Measurements from ENCODE around the gene SNTB2. TPM values are rescaled to one million over a fixed set of nuclear protein-coding genes. Genes with fewer than 3 reads are reported as not detected.

SNTB2 gene
- total and polyA plus RNA-seq, 2 of the 13 experiments (the other 11 are each of a cell fraction or from before 2014, with no cell fraction given), result 11.5 to 19.2 TPM

DNA sequence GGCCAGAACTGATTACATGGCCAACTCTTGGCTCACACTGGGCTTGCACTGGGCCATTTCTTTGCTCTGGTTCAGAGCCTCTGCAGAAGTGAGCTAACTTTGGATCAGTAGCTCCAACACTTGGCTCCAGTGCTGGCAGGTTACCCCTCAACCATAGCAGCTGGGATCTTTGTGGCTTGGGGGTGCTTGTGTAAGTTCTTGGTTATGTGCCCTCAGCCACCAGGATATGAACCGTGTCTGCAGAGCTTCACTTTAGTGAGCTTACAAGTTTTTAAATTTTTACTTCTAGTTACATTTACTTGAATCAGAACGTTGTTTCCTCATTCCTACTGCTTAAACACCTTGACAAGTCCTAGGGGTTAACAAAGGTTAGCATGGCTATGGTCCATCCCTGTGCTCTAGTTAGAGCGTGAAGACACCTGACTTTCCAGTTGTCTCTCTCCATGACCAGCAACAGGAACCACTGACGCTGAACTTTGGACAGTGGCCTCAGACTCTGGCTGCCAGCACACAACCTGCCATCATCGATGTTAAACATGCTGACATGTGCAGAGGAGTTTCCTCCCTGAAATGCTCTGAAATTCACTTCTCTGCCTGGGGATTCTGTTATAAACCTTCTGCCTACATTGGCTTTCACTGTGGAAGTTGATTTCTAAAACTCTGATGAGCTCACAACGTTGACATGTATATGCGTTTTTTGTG lies 139.4 kb downstream of the SNTB2 start (continued):
- no peak; the same call in 1 of the 2 replicates for TF ChIP-seq SMC3 (IDR thresholded peaks at IDR 0.05; ENCODE audit: low read length)
- no peak for TF ChIP-seq ZNF382 (CRISPR knock-in tag; IDR thresholded peaks at IDR 0.05; ENCODE audit: borderline replicate concordance)
- TF ChIP-seq SOX6 (IDR thresholded peaks at IDR 0.05), result no peak
- peak; percentile 65; the same call in 1 of the 2 replicates for TF ChIP-seq SOX6 (CRISPR knock-in tag; IDR thresholded peaks at IDR 0.05)
- TF ChIP-seq, protein P1, sequence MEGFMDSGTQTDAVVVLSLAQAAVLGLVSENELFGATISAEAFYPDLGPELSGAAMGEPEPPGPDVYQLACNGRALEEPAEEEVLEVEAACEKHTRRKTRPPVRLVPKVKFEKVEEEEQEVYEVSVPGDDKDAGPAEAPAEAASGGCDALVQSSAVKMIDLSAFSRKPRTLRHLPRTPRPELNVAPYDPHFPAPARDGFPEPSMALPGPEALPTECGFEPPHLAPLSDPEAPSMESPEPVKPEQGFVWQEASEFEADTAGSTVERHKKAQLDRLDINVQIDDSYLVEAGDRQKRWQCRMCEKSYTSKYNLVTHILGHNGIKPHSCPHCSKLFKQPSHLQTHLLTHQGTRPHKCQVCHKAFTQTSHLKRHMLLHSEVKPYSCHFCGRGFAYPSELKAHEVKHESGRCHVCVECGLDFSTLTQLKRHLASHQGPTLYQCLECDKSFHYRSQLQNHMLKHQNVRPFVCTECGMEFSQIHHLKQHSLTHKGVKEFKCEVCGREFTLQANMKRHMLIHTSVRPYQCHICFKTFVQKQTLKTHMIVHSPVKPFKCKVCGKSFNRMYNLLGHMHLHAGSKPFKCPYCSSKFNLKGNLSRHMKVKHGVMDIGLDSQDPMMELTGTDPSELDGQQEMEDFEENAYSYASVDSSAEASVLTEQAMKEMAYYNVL (CRISPR knock-in tag; IDR thresholded peaks at IDR 0.05; ENCODE audit: borderline replicate concordance), result peak; percentile 59; the same call in 1 of the 2 replicates
- no peak; the same call in 1 of the 2 replicates for TF ChIP-seq ELF1 (CRISPR knock-in tag; IDR thresholded peaks at IDR 0.05)
- TF ChIP-seq U2AF1 (optimal IDR thresholded peaks at IDR 0.05; ENCODE audit: low read depth, low read length), result no peak
- 0 out of 2 replicates have a peak, but pooled peaks have one; percentile 37 for TF ChIP-seq SP4 (CRISPR knock-in tag; IDR thresholded peaks at IDR 0.05)
- TF ChIP-seq, protein P2, sequence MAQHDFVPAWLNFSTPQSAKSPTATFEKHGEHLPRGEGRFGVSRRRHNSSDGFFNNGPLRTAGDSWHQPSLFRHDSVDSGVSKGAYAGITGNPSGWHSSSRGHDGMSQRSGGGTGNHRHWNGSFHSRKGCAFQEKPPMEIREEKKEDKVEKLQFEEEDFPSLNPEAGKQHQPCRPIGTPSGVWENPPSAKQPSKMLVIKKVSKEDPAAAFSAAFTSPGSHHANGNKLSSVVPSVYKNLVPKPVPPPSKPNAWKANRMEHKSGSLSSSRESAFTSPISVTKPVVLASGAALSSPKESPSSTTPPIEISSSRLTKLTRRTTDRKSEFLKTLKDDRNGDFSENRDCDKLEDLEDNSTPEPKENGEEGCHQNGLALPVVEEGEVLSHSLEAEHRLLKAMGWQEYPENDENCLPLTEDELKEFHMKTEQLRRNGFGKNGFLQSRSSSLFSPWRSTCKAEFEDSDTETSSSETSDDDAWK (CRISPR knock-in tag; IDR thresholded peaks at IDR 0.05), result no peak
- no peak for TF ChIP-seq ZNF44 (CRISPR knock-in tag; IDR thresholded peaks at IDR 0.05)
- TF ChIP-seq ZNF790 (CRISPR knock-in tag; IDR thresholded peaks at IDR 0.05; ENCODE audit: borderline replicate concordance), result 0 out of 2 replicates have a peak, but pooled peaks have one; percentile 35
- TF ChIP-seq ELF4 (CRISPR knock-in tag; IDR thresholded peaks at IDR 0.05; ENCODE audit: borderline replicate concordance), result no peak
- TF ChIP-seq FOXJ3 (CRISPR knock-in tag; IDR thresholded peaks at IDR 0.05; ENCODE audit: borderline replicate concordance), result 0 out of 2 replicates have a peak, but pooled peaks have one; percentile 58
- TF ChIP-seq MIXL1 (CRISPR knock-in tag; IDR thresholded peaks at IDR 0.05), result peak; percentile 48; the same call in 1 of the 2 replicates
- TF ChIP-seq GRHL1 (CRISPR knock-in tag; conservative IDR thresholded peaks at IDR 0.05), result no peak
- no peak for TF ChIP-seq KLF13 (CRISPR knock-in tag; IDR thresholded peaks at IDR 0.05)
- TF ChIP-seq, protein P3, sequence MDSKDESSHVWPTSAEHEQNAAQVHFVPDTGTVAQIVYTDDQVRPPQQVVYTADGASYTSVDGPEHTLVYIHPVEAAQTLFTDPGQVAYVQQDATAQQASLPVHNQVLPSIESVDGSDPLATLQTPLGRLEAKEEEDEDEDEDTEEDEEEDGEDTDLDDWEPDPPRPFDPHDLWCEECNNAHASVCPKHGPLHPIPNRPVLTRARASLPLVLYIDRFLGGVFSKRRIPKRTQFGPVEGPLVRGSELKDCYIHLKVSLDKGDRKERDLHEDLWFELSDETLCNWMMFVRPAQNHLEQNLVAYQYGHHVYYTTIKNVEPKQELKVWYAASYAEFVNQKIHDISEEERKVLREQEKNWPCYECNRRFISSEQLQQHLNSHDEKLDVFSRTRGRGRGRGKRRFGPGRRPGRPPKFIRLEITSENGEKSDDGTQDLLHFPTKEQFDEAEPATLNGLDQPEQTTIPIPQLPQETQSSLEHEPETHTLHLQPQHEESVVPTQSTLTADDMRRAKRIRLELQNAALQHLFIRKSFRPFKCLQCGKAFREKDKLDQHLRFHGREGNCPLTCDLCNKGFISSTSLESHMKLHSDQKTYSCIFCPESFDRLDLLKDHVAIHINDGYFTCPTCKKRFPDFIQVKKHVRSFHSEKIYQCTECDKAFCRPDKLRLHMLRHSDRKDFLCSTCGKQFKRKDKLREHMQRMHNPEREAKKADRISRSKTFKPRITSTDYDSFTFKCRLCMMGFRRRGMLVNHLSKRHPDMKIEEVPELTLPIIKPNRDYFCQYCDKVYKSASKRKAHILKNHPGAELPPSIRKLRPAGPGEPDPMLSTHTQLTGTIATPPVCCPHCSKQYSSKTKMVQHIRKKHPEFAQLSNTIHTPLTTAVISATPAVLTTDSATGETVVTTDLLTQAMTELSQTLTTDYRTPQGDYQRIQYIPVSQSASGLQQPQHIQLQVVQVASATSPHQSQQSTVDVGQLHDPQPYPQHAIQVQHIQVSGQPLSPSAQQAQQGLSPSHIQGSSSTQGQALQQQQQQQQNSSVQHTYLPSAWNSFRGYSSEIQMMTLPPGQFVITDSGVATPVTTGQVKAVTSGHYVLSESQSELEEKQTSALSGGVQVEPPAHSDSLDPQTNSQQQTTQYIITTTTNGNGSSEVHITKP (CRISPR knock-in tag; IDR thresholded peaks at IDR 0.05; ENCODE audit: low read depth), result peak; percentile 65; the same call in 1 of the 2 replicates
- TF ChIP-seq ZZZ3 (CRISPR knock-in tag; IDR thresholded peaks at IDR 0.05; ENCODE audit: borderline replicate concordance), result peak; percentile 71; the same call in 1 of the 2 replicates
- no peak for TF ChIP-seq ZFP90 (CRISPR knock-in tag; IDR thresholded peaks at IDR 0.05; ENCODE audit: borderline replicate concordance)
- TF ChIP-seq HOXA3 (CRISPR knock-in tag; IDR thresholded peaks at IDR 0.05), result peak; percentile 89
- no peak for TF ChIP-seq ZNF484 (CRISPR knock-in tag; IDR thresholded peaks at IDR 0.05; ENCODE audit: borderline replicate concordance, low read depth)
